Stimulated activated naive CD8-positive, alpha-beta T cell treated with anti-CD3 and anti-CD28 coated beads, Interleukin-15, amount 100 ng/mL, for 72 hours (primary cell): Measurements from ENCODE around the gene ZNF641.
"Not testable (repeated sequence)": the region's sequence is repeated elsewhere in the genome, so short reads cannot be mapped to it uniquely, and the experiment has no call there.

Experiments
- ATAC-seq: fragments of 150-1000 bp; cut with Tn5 transposase; 2 replicates; pipeline ENCODE4 v1.10.0; 2021; ENCODE audit warnings: mild to moderate bottlenecking, moderate library complexity
- DNase-seq, 2 donors: peaks; one replicate each; pipeline ENCODE4 v3.0.0; 2021 to 2022
- H3K27ac Mint-ChIP-seq, 2 donors: one replicate each; pipeline ENCODE4 v1.8.0; 2022; ENCODE audit warnings: mild to moderate bottlenecking in 2 of 2, mixed read lengths in 2 of 2, moderate library complexity in 2 of 2
- H3K27me3 Mint-ChIP-seq: one replicate; pipeline ENCODE4 v1.8.0; 2022; ENCODE audit warnings: mixed read lengths
- H3K4me1 Mint-ChIP-seq: one replicate; pipeline ENCODE4 v1.8.0; 2022; ENCODE audit warnings: mild to moderate bottlenecking, mixed read lengths
- H3K4me3 Mint-ChIP-seq, 2 donors: one replicate each; pipeline ENCODE4 v1.8.0; 2022; ENCODE audit warnings: mild to moderate bottlenecking in 2 of 2, mixed read lengths in 2 of 2, moderate library complexity in 1 of 2
- H3K9me3 Mint-ChIP-seq, 2 donors: one replicate each; pipeline ENCODE4 v1.8.0; 2022; ENCODE audit warnings: mixed read lengths in 2 of 2

Gene ZNF641

DNA sequence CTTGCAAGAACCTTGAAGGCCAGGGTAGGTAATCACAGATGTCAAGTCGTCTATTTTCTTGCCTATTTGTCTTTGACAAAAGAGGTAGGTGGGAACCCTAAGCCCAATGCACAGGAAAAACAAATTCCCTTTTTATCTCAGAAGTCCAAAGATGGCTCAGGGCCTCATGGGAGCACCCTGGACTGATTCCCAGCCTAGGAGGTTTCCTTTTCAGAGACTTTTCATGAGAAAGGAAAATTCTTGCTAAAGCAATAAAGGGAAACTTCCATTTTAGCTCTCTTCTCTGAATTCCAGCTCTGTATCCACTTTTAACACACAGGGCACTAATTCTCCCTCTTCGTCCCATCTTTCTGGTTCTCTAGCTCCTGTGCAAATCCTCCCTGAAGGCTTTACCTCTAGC is 1.2 kb downstream of the ZNF641 start:
- ATAC-seq = no peak
- Mint-ChIP-seq H3K4me1 (peaks cover 34% of the 10 kb centered on the region), H3K4me3 (peak overlapping the region; percentile 90 to 95), H3K9me3 (no peaks in the 10 kb centered on the region), H3K27ac (no peak overlapping the region), H3K27me3 (no peaks in the 10 kb centered on the region)
- DNase-seq = no peak

DNA sequence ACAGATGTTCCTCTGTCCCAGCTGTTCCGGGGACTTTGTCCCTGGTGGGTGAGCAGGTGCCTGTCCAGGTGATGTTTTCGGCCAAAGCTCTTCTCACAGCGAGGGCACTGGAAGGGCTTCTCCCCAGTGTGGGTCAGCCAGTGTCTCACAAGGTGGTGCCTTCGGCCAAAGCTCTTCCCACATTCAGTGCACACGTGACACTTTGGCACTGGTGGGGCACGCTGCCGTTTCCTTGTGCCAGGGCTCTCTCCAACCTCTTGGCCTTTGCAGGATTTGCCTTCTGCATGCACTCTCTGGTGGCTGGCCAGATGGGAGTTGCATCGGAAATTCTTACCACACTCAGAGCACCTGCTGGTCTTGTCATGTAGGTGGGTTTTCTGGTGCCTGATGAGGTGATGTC is 7.7 kb downstream of the ZNF641 start:
- H3K4me1 Mint-ChIP-seq = peaks cover 26% of the 10 kb centered on the region
- DNase-seq (no peak), ATAC-seq (no peak)
- no peak overlapping the region for H3K27ac Mint-ChIP-seq
- H3K9me3 Mint-ChIP-seq = peaks cover 0 to 2% of the 10 kb centered on the region in 2 donors
- no peaks in the 10 kb centered on the region for H3K27me3 Mint-ChIP-seq
- no peak overlapping the region for H3K4me3 Mint-ChIP-seq

DNA sequence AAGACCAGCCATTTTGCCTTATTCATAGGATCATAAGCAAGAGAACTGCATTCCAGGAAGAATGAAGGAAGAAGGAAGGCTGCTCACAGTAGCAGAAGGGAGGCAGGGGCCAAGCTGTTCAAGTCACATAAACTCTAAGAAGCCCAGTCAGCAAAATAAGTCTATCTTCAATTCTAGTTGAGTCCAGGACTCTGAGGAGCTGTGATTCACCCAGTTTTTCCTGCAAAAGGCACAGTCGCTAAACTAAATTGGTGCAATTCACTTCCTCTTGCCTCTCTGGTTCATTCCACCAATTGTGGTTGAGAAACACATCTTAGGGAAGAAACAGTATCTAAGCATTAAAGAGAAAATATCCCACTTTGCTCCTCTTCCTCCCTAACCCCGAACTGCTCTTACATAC is 9.8 kb downstream of the ZNF641 start:
- peaks cover 13% of the 10 kb centered on the region for H3K4me1 Mint-ChIP-seq
- H3K27ac Mint-ChIP-seq = no peak overlapping the region
- ATAC-seq = no peak
- no peaks in the 10 kb centered on the region for H3K27me3 Mint-ChIP-seq
- DNase-seq = no peak
- peaks cover 4 to 13% of the 10 kb centered on the region in 2 donors for H3K9me3 Mint-ChIP-seq
- no peak overlapping the region for H3K4me3 Mint-ChIP-seq

DNA sequence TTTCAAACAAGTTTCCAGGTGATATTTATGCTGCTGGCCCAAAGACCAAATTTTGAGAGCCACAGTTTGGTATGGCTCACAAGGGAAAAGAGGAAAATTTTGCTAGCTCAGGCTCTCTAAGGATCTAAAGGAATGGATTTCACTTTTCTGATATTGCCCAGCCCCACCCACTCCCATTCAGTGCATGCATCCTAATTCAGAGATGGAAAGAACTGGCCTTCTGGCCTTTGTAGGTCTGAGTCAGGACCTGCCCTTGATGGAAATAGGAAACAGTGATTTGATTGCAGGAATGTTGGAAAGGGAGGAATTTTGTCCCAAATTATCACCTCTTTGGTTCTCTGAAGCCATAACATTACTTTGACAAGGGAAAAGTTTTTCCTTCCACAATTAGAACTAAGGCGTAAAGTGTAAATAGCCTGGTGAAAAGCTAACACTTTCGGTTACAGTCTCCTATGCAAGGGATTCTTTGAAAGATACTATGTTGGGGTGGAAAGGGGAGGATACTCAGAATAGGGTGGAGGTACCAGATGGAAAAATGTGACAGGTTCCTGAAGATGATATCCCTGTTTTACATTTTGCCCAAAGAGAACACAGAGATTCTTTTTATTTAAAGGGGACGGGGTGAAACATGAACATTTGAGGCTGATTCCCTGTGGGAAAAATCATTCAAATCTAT is 11.1 kb downstream of the ZNF641 start:
- Mint-ChIP-seq H3K27ac (no peak overlapping the region), H3K27me3 (no peaks in the 10 kb centered on the region), H3K4me1 (peaks cover 17% of the 10 kb centered on the region), H3K4me3 (no peak overlapping the region), H3K9me3 (peaks cover 4 to 13% of the 10 kb centered on the region in 2 donors)
- no peak for DNase-seq
- ATAC-seq = no peak

DNA sequence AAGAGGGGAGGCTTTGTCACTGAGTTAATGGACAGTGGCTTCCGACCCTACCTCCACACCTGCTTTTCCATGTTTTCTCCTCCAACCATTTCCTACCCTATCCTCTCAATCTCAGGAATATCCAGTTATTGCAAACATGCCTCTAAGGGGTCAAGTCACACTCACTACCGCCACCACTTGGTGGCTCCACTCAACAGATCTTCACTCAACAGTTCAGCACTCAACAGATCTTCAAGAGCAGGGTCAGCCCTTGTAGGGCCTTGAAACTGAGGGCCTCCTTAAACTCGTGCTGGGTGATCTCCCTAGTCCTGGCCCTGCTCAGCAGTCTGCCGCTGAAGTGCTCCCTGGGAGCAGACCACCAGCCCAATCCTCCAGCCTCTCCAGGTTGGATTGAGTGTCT is 14.2 kb downstream of the ZNF641 start:
- Mint-ChIP-seq H3K27ac (no peak overlapping the region), H3K27me3 (no peaks in the 10 kb centered on the region), H3K4me3 (no peak overlapping the region), H3K9me3 (peaks cover 4 to 13% of the 10 kb centered on the region in 2 donors), H3K4me1 (peaks cover 13% of the 10 kb centered on the region)
- DNase-seq (no peak), ATAC-seq (no peak)

DNA sequence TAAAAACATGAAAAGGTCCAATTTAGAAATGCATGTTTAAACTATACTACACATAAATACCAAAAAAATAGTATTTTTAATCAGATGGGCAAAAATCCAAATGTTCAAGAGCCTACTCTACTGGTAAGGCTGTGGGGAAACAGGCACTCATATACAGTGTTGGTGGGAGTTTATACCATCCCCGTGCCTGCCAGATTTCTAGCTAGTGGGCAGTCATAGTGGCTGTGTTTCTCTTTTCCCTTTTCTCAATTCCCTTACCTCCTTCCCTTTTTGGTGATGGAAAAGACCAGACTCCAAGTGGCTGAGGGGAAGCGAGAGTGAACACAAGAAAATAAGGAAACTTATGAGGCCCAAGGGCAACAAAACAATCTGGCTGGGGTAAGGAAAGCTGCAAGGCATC is 14.7 kb downstream of the ZNF641 start:
- Mint-ChIP-seq H3K9me3 (peaks cover 4 to 13% of the 10 kb centered on the region in 2 donors), H3K27me3 (no peaks in the 10 kb centered on the region), H3K4me3 (no peak overlapping the region), H3K4me1 (peaks cover 11% of the 10 kb centered on the region), H3K27ac (no peak overlapping the region)
- ATAC-seq (no peak), DNase-seq (no peak)

DNA sequence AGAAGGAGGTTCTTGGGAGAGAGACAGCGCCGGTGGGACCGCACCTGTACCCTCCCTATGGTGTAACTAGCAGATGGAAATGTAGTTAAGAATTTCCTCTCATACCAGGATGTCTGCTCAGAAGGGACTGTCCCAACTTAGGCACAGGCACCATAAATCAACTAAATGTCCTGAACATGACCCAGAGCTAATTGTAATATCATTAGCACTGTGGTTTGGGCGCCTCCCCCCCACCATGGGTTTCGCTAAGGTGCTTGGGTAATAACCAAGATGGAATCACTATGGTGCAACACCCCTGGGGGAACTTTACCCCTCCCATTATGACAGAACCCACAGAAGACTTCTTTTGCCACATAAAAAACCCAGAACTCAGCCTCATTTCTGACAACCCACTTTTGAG is 15.9 kb downstream of the ZNF641 start:
- DNase-seq (peak in 1 of 2 donors; percentile 66), ATAC-seq (peak; percentile 93)
- Mint-ChIP-seq H3K4me1 (peaks cover 11% of the 10 kb centered on the region), H3K4me3 (no peak overlapping the region), H3K27ac (no peak overlapping the region), H3K27me3 (no peaks in the 10 kb centered on the region), H3K9me3 (peaks cover 4 to 13% of the 10 kb centered on the region in 2 donors)

DNA sequence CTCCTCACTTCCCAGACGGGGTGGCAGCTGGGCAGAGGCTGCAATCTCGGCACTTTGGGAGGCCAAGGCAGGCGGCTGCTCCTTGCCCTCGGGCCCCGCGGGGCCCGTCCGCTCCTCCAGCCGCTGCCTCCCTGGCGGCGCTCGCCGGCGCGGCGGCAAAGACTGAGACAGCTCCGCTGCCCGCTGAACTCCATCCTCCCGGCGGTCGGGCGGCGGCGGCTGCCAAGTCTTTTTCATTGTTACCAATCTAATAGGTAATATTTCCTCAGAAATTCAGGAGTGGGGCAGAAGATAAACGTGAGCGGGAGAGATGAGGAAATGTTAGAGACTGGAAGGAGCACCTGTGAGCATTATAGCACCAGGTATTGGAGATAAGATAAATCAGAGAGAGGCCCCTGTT is 17.0 kb downstream of the ZNF641 start:
- peaks cover 11% of the 10 kb centered on the region for H3K4me1 Mint-ChIP-seq

DNA sequence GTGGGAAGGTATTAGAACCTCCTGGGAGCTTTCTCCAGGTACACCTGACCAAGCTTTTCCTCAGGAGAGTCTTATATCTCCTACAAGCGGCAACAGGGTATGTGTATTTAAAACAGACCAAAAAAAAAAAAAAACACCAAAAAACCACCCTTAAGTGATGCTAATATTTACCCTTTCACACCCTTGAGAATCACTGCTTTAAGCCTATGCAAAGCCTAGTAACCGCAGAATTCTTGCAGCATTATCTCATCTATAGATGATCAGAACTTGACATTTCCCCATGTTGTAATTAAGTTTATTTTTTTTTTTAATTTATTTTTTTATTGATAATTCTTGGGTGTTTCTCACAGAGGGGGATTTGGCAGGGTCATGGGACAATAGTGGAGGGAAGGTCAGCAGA is 19.3 kb downstream of the ZNF641 start:
- no peak for DNase-seq
- ATAC-seq = no peak
- H3K27ac Mint-ChIP-seq = no peak overlapping the region
- peaks cover under 1% of the 10 kb centered on the region for H3K27me3 Mint-ChIP-seq
- H3K4me1 Mint-ChIP-seq = peaks cover 11% of the 10 kb centered on the region
- peaks cover under 1 to 1% of the 10 kb centered on the region in 2 donors for H3K9me3 Mint-ChIP-seq
- H3K4me3 Mint-ChIP-seq = no peak overlapping the region

More for the DNA sequence above, 17.0 kb downstream of the ZNF641 start:
- H3K27ac Mint-ChIP-seq, DNase-seq, H3K4me3 Mint-ChIP-seq, H3K27me3 Mint-ChIP-seq, ATAC-seq: not testable (repeated sequence)
- peaks cover 4 to 13% of the 10 kb centered on the region in 2 donors for H3K9me3 Mint-ChIP-seq

DNA sequence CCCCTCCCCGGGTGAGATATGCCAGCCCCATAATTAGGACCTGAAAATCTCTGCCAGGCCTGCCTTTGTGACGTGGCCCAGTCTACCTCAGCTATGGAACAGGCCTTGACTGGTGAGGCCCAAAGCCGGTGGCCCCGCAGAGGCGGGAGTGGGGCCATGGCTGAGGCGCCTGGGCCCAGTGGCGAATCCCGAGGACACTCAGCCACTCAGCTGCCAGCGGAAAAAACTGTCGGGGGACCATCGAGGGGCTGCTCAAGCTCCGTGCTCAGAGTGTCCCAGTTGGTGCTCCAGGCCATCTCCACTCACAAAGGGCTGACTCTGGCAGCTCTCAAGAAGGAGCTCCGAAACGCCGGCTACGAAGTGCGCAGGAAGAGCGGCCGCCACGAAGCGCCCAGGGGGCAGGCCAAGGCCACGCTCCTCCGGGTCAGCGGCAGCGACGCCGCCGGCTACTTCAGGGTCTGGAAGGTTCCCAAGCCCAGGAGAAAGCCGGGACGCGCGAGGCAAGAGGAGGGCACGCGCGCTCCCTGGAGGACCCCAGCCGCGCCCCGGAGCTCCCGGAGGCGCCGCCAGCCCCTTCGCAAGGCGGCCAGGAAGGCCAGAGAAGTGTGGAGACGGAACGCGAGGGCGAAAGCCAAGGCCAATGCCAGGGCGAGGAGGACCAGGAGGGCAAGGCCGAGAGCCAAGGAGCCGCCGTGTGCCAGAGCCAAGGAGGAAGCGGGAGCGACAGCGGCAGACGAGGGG is 21.4 kb downstream of the ZNF641 start:
- no peak overlapping the region for H3K27ac Mint-ChIP-seq
- no peak for DNase-seq
- H3K9me3 Mint-ChIP-seq = peaks cover 0 to 6% of the 10 kb centered on the region in 2 donors
- H3K4me1 Mint-ChIP-seq = peaks cover 1% of the 10 kb centered on the region
- no peak overlapping the region for H3K4me3 Mint-ChIP-seq
- no peak for ATAC-seq
- H3K27me3 Mint-ChIP-seq = peaks cover 8% of the 10 kb centered on the region

DNA sequence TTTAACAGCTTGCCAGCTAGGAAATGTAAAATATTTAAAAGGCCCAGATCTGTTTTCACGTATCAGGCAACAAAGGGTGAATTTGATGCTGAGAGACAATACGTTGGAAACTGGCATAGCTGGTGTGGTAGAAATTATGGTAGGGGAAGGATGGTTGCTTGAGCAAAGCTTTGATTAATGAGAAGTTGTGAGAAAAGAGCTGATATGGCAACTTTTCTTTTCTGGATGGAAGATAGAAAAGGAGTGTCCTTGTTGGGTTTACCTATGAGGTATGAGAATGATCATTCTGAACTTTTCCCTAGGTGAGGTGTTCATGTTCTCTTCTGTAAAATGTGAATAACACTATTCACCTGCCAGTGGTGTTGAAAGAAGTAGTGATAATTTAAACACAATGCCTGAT is 34.2 kb downstream of the ZNF641 start:
- DNase-seq (no peak), ATAC-seq (no peak)
- H3K9me3 Mint-ChIP-seq = peaks cover 0 to 36% of the 10 kb centered on the region in 2 donors
- H3K4me1 Mint-ChIP-seq = no peaks in the 10 kb centered on the region
- H3K27me3 Mint-ChIP-seq = no peaks in the 10 kb centered on the region
- H3K27ac Mint-ChIP-seq = no peak overlapping the region
- H3K4me3 Mint-ChIP-seq = no peak overlapping the region

DNA sequence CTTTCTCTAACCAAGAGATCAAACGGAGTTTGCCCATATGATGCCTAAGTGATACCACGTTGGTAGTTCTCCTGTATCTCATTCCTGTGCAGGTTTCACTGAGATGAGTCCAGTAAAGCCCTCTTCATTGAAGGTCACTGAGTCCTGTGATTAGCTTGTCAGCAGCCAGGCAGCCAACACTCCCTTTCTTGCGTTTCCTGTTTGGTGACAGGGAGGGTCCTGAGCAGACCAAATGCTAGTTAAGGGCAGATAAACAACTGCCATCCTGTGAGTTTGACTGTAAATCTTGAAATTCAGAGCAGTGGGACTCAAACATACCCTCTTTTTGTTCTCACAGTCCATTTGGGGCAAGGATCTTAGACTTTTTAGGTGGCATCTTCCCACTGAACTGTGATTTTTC is 39.4 kb downstream of the ZNF641 start:
- H3K9me3 Mint-ChIP-seq = peaks cover 0 to 18% of the 10 kb centered on the region in 2 donors

DNA sequence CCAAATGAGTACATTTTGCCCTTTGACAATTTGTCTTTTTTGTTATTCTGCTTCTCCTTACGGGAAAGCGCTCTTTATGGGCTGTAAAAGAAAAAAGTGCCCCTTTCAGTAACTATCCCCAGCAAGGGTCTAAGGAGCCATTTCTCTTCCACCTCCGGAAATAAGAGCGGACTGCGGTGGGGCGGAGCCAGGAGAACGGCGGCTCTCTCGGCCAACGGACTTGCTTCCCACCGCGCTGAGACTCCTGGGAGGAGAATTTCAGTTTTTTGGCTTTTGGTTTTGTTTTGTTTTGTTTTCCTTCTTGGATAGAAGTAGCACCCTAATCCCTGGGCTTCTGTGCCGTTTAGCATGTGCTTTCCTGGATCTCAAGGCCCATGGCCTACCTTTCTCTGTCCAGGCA is 43.5 kb downstream of the ZNF641 start:
- Mint-ChIP-seq H3K27ac (no peak overlapping the region), H3K4me1 (no peaks in the 10 kb centered on the region), H3K27me3 (no peaks in the 10 kb centered on the region), H3K9me3 (no peaks in the 10 kb centered on the region), H3K4me3 (no peak overlapping the region)
- DNase-seq (no peak), ATAC-seq (no peak)

More for the DNA sequence above, 39.4 kb downstream of the ZNF641 start:
- H3K4me3 Mint-ChIP-seq = no peak overlapping the region
- ATAC-seq (no peak), DNase-seq (no peak)
- H3K27me3 Mint-ChIP-seq = no peaks in the 10 kb centered on the region
- no peaks in the 10 kb centered on the region for H3K4me1 Mint-ChIP-seq
- no peak overlapping the region for H3K27ac Mint-ChIP-seq

DNA sequence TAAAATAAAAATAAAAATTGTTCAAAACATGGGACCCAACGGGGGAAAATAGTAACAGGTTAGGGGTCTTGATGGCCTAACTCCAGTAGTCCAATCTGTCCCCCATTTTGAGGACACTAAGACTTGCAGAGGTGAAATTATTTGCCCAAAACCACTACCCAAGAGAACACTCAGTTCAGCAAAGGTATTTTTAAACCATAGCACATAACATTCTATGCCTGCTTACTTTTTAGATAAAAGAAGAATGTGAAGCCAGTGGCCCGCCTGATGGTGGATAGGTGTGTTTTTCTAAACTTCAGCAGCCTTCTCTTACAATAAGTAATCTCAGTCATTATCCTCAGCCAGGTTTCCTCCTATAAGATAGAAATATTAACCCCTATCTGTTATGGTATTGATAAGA is 45.5 kb downstream of the ZNF641 start:
- Mint-ChIP-seq H3K4me1 (no peaks in the 10 kb centered on the region), H3K27me3 (no peaks in the 10 kb centered on the region), H3K4me3 (no peak overlapping the region), H3K9me3 (no peaks in the 10 kb centered on the region), H3K27ac (no peak overlapping the region)
- DNase-seq (no peak), ATAC-seq (no peak)

DNA sequence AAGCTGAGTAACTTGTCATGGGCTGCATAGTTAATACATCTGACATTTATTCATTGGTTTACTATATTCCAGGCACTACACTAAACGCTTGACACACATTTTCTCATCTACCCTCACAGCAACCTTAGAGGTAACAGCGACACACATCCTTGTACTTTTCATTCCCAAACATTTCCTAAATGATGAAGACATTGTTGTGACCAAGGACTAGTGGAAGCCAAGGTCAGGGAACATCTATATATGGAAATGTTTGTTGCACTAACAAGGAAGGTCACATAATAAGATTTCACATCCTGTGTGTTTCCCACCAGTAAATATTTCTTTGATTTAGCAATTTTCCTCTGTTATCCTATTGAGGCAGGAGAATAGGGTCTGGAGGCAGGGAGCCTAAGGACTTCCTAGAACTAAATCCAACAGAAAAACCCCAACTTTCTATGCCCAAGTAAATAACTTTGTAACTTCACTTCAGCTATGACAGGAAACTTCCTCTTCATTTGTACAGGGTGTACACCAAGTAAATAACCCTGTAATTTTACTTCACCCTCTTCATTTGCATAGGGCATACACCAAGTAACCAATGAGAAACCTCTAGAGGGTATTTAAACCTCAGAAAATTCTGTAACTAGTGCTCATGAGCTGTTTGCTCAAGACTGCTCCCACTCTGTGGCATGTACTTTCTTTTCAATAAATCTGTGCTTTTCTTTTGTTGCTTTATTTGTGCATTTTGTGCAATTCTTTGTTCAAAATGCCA is 48.4 kb downstream of the ZNF641 start:
- Mint-ChIP-seq H3K4me3 (no peak overlapping the region), H3K27me3 (no peaks in the 10 kb centered on the region), H3K27ac (no peak overlapping the region), H3K4me1 (no peaks in the 10 kb centered on the region), H3K9me3 (no peaks in the 10 kb centered on the region)
- no peak for DNase-seq
- ATAC-seq = no peak

DNA sequence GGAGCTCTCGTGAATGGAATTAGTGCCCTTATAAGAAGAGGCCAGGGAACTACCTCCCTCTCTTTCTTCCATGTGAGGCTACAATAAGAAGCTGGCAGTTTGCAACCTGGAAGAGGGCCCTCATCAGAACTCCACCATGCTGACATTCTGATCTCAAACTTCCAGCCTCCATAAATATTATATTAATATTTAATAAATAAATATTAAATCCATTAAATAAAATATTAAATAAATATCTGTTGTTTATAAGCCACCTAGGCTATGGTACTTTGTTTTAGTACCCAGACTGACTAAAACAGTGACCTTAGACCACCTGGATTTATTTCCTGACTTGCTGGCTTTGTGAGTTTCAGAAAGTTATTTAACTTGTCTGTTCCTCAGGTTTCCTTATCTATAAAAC is 49.9 kb downstream of the ZNF641 start:
- no peaks in the 10 kb centered on the region for H3K9me3 Mint-ChIP-seq
- DNase-seq (no peak), ATAC-seq (no peak)
- no peak overlapping the region for H3K4me3 Mint-ChIP-seq
- H3K27ac Mint-ChIP-seq = no peak overlapping the region
- H3K4me1 Mint-ChIP-seq = peaks cover 12% of the 10 kb centered on the region
- H3K27me3 Mint-ChIP-seq = no peaks in the 10 kb centered on the region
